GM10847 (cell line): ENCODE measurements around the gene FGGY.

ENCODE experiments used
- POLR2A ChIP-seq: IDR thresholded peaks from 2 replicates; pipeline ENCODE4 v1.6.1; 2011; ENCODE audit not compliant: insufficient read length; ENCODE audit errors: extremely low read depth

The FGGY gene

DNA sequence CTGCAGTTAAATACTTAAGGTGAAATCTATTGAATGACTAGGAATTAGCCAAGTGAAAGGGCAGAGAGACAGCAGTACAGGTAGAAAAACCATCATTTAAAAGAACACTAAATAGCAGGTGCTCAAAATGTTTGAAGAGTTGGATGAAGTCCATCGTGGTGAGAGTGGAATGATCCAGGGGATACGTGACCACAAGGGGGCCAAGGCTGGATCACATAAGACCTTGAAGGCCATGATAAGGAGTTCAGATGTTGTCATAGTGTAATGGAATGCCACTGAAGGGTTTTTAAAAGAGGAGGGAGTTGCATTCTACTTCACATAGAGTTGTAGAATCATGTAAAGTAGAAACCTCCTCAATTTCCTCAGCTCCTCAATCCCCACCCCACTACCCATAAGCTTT lies 483.1 kb downstream of the FGGY start:
- TF ChIP-seq POLR2A: no peak

DNA sequence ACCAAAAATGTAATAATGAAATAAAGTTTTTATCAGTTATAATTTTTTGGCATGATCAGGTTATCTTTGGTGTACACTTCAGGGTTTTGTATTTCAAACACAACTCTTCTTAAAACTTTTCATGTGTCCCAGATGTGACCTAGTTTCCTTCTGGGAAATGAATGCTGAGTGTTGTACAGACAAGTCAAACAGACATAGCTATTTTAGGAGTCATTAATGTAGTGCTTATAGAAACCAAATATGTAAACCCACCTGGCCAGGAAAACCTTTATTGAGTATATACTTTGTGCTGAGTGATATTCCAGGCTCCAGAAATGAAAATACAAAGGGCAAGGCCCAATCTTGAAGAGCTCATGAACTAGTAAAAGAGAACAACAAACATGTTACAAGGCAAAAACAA lies 491.9 kb downstream of the FGGY start:
- no peak for TF ChIP-seq POLR2A

DNA sequence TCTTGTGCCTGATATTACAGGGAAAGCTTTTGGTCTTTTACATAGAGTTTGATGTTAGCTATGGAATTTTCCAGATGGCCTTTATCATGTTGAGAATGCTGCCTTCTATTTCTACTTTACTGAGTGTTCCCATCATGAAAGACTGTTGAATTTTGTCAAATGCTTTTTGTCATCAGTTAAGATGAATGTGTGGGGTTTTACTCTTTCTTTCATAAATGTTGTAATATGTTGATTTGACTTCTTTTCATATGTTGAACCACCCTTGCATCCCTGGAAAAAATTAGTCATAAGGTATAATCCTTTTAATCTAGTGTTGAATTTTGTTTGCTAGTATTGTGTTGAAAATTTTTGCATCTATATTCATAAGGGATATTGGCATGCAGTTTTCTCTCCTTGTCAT lies 501.7 kb downstream of the FGGY start:
- TF ChIP-seq POLR2A: no peak

DNA sequence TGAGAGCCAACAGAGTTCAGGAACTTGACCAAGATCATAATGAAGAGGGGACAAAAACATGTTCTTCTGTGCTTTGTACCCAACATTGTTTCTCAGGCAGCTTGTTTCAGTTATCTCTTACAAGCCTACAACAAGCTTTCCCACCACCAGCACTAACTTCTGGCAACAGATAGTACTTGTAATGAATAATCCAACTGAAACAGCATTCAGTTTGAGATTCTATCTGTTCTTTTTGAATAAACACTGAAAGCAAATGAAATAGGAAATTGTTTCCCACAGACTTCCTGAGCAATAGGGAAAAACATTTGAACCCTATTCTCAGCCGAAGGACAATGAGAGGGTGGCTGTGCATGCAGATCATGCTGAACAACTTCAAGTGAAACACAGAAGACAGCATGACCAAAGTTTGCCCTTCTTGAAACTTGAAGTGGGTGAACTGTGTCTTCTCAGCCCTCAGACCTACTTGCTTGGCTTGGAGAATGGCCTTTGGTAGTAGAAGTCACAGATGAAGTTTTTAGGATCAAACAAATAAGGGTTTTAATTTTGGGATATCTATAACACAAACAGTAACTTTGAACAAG lies 506.7 kb downstream of the FGGY start:
- TF ChIP-seq POLR2A: no peak

DNA sequence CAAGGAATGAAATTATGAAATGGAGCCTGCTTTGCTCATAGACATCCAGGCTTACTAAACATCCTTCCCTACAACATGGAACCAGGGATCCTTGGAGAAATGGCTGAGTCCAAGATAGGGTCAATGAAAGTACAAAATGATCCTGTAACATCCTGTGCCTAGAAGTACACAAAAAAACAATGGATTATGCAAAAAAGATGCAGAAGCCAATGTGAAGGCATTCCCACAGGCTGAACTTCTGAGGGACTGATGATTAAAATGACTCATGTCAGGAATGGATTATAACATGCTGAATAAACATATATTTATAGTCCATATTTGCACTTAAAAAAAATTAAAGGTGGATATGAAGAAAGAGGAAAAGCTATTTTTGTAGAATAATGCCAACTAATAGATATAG lies 507.4 kb downstream of the FGGY start:
- no peak for TF ChIP-seq POLR2A

DNA sequence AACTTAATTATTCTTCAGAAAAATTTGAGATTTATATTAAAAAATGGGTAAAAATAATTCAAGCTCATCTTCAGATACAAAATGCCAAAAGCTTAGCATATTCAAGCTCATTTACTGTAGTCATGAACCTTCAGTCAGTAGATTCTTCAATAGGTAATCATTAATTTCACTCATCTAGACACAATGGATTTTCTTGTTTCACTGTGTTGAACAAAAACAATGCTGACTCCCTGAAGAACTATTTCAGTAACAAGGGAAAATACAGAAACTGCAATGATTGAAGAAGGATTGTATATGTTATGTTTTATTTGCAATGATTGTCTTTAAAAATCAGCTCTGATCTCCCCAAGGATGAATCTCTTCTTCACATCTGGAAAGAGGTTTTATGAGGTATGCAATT lies 508.7 kb downstream of the FGGY start:
- TF ChIP-seq POLR2A: no peak
